HG02588 (cell line): Measurements from ENCODE around the gene PPM1E.
"Not testable (repeated sequence)": the region's sequence is repeated elsewhere in the genome, so short reads cannot be mapped to it uniquely, and the experiment has no call there.

Experiments used
- ATAC-seq: cut with Tn5 transposase; IDR thresholded peaks from one replicate; pipeline ENCODE4 v1.9.1; 2021; ENCODE audit warnings: mild to moderate bottlenecking, moderate library complexity; ENCODE audit not compliant: unreplicated experiment

PPM1E gene

DNA sequence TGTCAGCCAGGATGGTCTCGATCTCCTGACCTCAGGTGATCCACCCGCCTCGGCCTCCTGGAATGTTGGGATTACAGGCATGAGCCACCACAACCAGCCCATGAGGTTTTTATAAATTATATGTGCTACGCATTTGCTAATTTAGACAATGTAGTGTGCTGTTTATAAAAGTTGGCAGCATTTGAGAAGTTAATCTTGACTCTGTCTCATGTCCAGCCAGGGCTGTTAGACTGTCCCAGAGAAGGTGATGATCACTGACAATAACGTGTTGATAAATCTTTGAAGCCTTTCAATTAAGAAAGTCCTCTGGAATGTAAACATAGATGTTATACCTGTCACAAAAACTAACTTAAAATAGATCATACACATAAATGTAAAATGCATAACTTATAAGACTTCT, 82.0 kb downstream of the PPM1E start:
- no peak for ATAC-seq

DNA sequence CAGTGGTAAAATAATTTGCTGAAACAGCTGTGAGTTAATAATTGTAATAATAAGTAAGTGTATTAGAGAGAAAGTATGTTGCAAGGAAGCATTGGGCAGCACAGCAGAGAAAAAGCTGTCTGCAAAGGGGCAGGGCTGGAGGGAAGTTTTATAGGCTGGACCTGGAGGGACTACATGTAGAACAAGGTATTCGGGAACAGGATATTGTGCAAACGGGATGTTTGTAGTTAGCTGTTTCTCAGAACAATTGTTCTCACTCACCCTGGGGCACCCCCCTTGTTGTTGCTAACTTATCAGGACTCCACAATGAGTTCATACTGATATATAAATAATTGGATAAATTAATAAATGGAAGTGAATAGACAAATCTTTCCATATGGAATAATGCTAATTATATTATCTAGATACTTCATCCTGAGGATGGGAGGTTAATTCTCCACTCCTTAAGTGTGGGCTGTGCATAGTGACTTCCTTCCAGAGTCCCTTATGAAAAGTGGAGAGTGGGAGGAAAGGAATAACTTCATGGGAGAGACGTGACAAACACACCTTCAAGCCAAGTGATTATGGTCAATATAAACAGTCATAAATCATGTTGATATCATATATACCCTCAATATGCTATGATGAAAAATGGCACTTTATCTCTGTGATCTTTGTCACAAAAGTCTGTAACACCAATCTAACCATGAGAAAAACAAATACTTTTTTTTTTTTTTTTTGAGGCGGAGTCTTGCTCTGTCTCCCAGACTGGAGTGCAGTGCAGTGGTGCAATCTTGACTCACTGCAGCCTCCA, 85.4 kb downstream of the PPM1E start:
- ATAC-seq: no peak

DNA sequence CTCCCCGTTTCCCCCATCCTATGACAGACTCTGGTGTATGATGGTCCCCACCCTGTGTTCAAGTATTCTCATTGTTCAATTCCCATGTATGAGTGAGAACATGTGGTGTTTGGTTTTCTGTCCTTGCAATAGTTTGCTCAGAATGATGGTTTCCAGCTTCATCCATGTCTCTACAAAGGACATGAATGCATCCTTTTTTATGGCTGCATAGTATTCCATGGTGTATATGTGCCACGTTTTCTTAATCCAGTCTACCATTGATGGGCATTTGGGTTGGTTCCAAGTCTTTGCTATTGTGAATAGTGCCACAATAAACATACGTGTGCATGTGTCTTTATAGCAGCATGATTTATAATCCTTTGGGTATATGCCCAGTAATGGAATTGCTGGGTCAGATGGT, 90.8 kb downstream of the PPM1E start:
- ATAC-seq: not testable (repeated sequence)

DNA sequence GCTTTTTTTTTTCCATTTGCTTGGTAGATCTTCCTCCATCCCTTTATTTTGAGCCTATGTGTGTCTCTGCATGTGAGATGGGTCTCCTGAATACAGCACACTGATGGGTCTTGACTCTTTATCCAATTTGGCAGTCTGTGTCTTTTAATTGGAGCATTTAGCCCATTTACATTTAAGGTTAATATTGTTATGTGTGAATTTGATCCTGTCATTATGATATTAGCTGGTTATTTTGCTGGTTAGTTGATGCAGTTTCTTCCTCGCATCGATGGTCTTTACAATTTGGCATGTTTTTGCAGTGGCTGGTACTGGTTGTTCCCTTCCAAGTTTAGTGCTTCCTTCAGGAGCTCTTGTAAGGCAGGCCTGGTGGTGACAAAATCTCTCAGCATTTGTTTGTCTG, 94.5 kb downstream of the PPM1E start:
- not testable (repeated sequence) for ATAC-seq

DNA sequence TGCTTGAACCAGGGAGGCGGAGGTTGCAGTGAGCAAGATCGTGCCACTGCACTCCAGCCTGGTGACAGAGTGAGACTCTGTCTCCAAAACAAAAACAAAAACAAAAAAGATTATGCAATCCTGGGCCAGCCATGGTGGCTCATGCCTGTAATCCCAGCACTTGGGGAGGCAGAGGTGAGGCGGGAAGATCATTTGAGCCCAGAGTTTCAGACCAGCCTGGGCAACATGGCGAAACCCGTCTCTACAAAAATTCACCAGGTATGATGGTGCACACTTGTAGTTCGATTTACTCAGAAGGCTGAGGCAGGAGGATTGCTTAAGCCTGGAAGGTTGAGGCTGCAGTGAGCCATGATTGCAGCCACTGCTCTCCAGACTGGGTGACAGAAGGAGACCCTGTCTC, 109.6 kb downstream of the PPM1E start:
- no peak for ATAC-seq

DNA sequence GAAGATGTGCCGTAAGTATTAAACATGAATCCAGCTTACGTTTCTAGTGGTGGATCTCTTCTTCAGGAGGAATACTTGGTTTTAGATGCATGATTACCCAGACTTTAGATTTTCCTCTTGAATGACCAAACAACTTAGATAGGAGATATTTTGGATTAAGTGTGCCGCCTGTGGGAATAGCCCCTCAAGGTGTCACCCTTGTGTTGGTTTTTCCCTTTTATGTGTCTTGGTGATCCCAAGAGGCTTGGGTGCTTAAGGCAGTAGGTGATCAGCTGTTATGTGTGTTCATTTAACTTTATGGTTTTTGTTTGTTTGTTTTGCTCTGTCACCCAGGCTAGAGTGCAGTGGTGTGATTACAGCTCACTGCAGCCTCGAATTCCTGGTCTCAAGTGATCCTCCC, 115.1 kb downstream of the PPM1E start:
- no peak for ATAC-seq

DNA sequence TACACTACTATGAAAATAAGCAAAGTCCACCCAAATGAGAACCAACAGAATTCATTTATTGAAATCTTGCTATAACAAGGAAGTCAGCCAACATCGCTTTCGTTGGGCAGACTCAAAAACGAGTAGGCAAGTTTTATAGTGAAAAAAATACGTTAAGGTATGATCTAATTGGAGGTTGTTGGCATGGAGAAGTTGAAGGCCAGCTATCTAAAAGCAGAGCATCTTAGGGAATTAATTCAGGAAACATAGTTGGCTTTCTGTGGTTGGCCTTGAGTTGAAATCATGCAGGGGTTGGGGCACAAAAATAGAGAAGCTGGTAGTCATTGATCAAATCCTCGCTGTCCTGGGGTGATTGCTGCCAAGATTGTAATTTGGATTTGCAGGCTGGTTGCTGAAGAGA, 118.3 kb downstream of the PPM1E start:
- ATAC-seq: no peak

DNA sequence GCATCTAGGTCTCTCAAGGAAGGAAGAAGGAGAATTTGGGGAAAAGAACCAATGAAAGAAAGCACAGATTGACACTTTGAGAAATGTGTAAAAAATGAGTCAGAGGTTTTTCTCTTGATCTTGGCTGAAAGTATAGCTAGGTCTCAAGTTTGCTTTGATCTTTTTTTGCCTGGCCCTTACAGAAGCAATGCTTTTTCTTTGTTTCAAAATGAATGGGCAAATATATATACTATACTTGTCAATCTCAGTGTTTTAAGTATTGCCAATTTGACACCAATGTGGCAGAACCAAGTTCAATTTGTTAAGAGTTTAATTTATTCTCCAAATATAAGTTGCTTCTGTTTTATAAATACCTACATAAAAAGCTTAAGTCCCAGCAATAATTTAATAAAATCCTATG, 119.6 kb downstream of the PPM1E start:
- ATAC-seq: no peak

DNA sequence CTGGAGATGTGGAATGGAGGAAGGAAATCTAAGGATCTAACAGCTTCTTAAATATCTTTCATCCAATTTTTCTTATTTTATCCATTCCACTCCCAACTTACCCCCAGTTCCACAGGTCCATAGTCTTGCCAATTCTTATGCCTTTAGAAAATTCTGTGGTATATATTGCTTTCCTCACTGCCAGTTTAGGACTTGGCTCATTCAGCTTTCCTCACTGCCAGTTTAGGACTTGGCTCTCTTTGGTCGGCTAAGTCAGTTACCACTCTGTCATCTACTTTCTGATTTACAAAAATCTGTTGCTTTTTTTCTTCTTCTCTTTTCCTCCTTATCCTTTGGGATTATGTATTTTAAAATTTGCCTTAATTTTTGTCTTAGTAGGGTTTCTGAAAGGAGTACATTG, 128.5 kb downstream of the PPM1E start:
- ATAC-seq: no peak

DNA sequence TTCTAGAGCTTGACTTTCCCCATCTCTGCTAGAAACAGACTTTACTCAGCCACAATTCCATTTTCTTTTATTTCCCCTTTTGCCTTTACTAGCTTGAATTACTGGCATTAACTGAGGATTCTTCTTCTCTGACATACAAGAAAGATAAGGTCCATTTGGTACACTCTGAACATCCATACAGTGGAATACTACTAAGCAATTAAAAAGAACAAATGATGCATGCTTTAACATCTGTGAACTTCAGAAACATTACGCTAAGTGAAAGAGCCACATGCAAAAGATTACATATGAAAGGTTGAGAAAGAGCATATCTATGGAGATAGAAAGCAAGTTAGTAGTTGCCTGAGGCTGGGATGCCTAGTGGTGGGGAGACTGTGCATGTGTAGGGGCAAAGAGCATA, 130.9 kb downstream of the PPM1E start:
- ATAC-seq: no peak

DNA sequence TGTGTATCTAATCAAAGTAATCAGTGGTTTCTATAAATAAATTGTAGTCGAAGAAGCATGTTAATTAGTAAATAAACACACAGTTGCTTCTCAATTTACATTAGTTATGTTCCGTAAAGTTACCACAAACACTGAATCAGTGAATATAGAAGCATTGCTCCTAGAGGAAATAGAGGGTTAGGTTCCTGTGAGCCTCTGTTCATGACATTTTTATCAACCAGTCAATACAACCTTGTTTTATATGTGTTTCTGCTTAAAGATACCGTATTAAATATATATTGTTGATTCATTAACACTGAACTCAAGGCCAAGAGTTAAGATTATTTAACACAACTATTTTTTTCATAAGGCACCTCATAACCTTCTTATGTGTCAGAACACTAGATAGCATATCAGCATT, 134.3 kb downstream of the PPM1E start:
- ATAC-seq: no peak

DNA sequence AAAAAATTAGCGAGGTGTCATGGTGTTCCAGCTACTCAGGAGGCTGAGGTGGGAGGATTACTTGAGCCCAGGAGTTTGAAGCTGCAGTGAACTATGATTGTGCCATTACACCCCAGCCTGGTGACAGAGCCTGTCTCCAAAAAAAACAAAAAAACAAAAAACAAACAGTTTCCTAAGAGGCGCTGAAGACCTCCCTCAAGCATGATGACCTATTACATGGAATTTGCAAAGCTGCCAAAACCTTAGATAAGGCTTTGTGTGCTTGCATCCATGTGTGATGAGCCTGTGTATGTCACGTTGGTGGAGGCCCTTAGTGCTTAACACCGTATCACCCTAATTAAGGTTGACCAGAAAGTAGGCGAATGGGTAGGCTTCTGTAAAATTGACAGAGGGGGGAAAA, 143.5 kb downstream of the PPM1E start:
- ATAC-seq: no peak

DNA sequence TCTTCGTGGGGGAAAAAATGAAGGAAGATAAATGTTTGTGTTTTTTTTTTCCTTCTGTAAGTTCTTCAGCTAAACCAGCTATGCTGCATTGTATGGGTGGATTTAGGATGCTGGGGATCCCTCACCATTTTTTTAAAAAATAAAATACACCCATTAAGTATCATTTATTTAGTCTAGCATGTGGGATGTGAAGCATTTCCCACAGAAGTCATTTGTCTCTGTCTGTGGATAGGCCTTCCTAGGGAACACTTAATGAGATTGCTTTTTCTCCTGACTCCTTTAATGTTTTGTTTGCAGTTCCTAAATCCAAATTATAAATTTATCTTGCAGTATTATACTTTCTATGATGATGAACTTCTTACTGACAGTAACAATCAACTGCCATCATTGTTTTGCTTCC, 146.7 kb downstream of the PPM1E start:
- no peak for ATAC-seq

DNA sequence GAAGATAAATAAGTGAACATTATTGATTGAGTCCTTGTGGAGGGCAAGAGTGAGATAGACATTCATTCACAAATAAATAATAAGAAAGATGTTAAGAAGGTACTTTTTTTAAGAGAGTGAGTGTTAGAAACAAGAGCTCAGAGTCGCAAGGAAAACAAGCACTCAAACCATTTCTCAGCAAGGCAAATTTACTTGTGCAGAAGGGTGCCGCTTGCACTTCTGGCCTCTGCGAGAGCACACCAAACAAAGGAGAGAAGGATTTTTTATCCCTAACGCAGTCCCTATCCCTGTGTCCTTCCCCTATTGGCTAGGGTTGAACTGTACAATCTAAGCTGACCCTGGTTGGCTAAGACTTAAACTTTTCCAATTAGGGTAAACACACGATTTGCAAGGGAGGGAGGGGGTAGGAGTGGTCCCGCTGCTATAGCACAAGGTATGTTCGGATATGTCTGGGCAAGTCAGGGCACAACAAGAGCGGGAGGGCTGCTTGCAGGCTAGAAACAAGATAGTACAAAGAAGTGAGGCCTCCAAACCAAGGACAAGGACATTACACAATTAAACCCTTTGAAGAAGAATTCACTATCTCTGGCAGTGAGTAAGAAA, 156.2 kb downstream of the PPM1E start:
- ATAC-seq: no peak

DNA sequence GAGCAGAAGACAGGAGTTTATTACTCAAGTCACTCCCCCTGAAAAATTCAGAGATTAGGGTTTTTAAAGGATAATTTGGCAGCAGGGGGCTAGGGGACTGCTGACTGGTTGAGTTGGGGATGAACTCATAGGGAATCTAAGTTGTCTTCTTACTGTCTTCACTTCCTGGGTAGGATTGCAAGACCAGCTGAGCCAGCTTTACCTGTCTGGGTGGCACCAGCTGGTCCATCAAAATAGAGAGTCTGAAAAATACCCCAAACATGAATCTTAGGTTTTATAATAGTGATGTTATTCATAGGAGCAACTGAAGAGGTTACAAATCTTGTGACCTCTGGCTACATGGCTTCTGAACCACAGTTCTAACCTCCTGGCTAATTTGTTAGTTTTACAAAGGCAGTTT, 157.9 kb downstream of the PPM1E start:
- no peak for ATAC-seq

DNA sequence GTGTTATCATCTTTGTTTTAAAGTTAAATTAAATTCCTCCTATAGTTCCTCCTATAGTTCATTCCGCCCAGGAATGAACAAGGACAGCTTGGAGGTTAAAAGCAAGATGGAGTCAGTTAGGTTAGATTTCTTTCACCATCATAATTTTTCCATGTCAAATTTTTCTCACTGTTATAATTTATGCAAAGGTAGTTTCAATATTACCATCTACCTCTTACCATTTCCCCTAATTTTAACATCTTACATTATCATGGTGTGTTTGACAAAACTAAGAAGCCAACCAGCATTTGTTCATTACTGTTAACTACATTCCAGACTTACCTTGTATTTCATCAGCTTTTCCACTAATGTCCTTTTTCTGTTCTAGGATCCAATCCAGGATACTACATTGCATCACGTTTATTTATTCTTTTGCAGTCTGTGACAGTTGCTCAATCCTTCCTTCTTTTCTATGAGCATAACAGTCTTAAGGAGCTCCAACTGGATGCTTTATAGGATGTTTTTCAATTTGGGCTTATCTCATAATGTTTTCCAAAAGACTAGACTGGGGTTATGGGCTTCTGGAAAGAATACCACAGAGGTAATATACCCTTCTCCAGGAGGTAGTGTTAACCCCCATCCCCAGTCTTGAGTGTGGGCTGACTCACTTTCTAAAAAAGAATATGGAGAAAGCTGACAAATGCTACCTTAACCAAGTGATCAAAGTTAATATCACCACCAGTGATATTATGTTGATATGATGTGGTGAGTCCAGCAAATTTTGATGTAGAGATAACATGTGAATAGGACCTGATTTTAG, 158.5 kb downstream of the PPM1E start:
- ATAC-seq: no peak

DNA sequence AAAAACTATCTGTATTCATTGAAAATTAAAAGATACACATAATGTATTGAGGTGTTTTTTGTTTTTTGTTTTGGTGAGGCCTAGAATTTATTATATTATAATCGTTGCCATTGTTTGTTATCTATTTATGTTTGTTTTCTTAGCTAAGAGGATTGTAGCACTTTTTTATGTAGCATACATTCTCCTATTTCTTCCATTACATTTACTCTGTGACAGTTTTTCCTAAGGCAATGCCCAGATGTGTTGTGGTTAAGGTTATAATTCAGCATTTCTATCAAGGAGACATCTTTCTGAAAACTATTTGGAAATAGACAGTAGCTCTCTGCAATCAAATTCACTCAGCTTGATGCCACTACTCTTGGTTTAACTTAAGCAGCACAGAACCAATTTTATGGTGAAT, 161.6 kb downstream of the PPM1E start:
- ATAC-seq: no peak

DNA sequence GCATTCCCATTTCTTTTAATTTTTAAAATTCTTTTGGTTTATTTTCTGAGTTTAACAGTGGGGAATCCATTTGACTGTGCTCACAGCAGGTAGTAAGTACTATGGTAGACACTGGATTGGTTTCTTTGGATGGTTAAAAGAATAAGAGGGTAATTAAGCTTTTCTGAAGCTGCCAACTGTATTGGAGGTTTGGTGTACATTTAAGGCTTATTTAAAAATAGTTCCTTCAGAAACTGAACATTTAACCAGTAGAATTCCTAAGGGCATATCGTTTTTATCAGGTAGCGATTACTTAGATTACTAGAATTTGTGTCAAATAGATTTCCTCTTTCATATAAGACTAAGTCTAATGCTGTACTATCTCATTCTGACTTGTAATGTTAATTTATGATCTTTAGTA, 162.4 kb downstream of the PPM1E start:
- ATAC-seq: no peak

DNA sequence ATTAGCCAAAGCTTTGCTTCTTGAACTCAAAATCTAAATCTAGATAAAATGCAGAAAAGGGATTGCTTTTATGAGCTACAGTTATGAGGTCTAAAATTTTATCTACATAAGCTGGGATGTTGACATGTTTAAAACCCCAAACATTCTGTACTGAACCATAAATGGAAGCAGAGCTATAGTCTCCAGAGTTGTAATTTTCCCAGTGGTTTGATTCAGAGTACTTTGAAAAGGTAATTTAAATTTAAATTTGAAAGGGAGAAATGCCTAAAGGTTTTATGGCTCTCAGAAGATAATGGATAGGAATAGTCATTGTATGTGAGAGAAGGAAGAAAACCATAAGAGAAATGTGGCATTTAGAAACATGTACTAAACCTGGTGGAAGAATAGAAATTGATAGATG, 163.2 kb downstream of the PPM1E start:
- ATAC-seq: no peak

DNA sequence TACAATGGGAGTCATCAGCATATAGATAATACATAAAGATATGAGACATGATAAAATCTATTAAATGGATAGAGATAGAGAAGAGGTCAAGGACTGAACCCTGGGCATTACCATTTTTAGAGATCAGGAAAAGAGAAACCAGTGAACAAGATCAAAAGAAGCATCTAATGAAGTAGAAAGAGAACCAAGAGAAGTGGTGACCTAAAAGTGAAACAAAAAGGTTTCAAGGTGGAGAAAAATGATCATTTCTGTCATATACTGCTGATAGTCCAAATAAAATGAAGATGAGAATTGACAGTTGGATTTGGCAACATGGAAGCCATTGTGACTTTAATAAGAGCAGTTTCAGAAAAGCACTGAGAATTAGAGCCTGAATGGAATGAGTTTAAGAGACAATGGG, 165.1 kb downstream of the PPM1E start:
- ATAC-seq: no peak

DNA sequence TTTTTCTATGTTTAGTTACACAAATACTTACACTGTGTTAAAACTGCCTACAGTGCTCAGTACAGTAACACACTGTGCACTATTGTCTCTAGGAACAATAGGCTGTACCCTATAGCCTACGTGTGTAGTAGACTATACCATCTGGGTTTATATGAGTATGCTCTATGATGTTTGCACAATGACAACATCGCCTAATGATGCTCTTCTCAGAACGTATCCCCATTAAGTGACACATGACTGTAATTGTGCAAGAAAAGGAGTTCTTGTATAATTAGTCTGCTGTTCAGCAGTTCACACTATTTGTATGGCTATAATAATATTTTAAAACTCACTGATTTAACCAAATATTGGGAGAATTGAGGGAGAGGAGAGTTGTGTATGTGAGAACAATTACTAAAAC, 177.3 kb downstream of the PPM1E start:
- ATAC-seq: no peak

DNA sequence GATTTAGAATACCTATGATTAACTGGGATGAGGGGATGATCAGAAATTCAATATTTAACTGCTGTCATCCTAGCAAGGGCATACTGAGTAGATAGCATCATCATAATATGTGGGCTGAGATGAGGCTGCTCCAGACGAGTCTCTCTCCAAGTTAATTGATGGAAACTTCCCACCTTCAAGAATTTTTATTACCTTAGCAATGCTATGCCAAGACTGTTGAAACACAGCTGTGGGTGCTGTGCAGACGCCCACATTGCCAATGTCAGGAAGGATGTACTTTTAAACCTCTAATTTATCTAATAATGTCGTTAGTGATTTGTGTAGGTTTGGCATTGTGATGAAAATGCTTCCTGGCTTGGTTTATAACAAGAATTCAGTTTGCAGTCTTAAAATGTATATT, 180.6 kb downstream of the PPM1E start:
- no peak for ATAC-seq
